ENCODE results near the gene IFNA16. TPM values are rescaled to one million over a fixed set of nuclear protein-coding genes. Genes with fewer than 3 reads are reported as not detected.
"Not testable (repeated sequence)": the region's sequence is repeated elsewhere in the genome, so short reads cannot be mapped to it uniquely, and the experiment has no call there.

Gene IFNA16
- total RNA-seq, 1 experiment from 2014 or later: not detected

GRCh38 chr9:21182810-21183736 lies 34.0 kb downstream of the IFNA16 start:
- H3K27me3 ChIP-seq (ENCODE audit: insufficient read depth, low read length); RAD21 ChIA-PET (ENCODE audit: low non-redundant PET in 1 of 2, low total read pairs in 2 of 2, uncharacterized antibody in 2 of 2, unreplicated experiment in 2 of 2); H3K9me2 ChIP-seq (ENCODE audit: insufficient read depth); H3K36me3 ChIP-seq (ENCODE audit: control insufficient read depth in 1 of 2, insufficient read depth in 2 of 2, low read length in 2 of 2); H3K9ac ChIP-seq (ENCODE audit: low read length); H3K79me2 ChIP-seq (ENCODE audit: insufficient read depth, low read length); H3K4me3 ChIP-seq (replicated peaks in 1 of 2; ENCODE audit: low read depth in 1 of 2, low read length in 2 of 2); intact Hi-C loops (cut with micrococcal nuclease); H3K27ac ChIP-seq (ENCODE audit: low read depth, low read length); BruUV-seq (replicated peaks); H4K20me1 ChIP-seq (ENCODE audit: insufficient read depth); H3K9me3 ChIP-seq (ENCODE audit: control insufficient read depth in 1 of 2, insufficient read depth in 1 of 2, low read depth in 1 of 2, low read length in 2 of 2); H3K4me1 ChIP-seq (ENCODE audit: control insufficient read depth in 1 of 2, insufficient read depth in 2 of 2, low read length in 2 of 2); H3K4me2 ChIP-seq (ENCODE audit: low read length): not testable (repeated sequence)
- TF ChIP-seq CTCF (IDR thresholded peaks at IDR 0.05 in 2 of 3, conservative IDR thresholded peaks at IDR 0.05 in 1 of 3; ENCODE audit: borderline replicate concordance in 1 of 3, insufficient read depth in 1 of 3, low read depth in 2 of 3, low read length in 2 of 3): peak; percentile 23 to 64 (median 62); a peak in 5 of 6 replicates
- TF ChIP-seq RAD21 (IDR thresholded peaks at IDR 0.05; ENCODE audit: low read depth): peak; percentile 52
- ChIA-PET CTCF (interaction anchor here (0.6 to 2.4 kb wide), 26 partner anchors 9 to 1285 kb away, joined by 3 to 13 read pairs (median 5); no protein-coding TSS in a partner anchor), POLR2A (interaction anchor here (1.0 kb wide), 1 partner anchor 9 kb away, joined by 3 read pairs; no protein-coding TSS in a partner anchor)
- peak; percentile 98 for ATAC-seq
- peak; percentile 15 for DNase-seq (ENCODE audit: low read depth, low spot score)
- peak overlapping the region; percentile 60 for H2AFZ ChIP-seq (ENCODE audit: low read depth, low read length, poor library complexity, severe bottlenecking)

DNA sequence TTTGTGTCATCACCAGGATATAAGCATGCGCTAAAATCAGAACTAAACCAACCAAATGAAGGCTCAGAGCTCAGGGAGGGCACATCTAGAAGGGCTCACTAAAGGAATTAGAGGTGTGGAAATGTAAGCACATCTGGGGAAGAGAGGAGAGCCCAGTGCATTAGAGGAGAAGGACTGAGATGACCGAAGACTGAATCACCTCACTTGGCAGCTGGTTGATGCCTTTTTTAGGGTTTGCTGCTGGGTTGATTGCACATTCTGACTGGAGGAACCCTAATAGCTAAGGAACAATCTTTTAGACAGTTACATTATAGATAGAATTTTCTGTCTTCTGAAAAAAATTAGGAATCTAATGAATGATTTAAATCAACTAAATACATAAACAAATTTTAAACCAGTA lies 42.4 kb downstream of the IFNA16 start:
- Histone ChIP-seq H3K27ac (ENCODE audit: low read depth, low read length) (no peak overlapping the region), H3K4me3 (replicated peaks in 1 of 2; ENCODE audit: low read depth in 1 of 2, low read length in 2 of 2) (no peak overlapping the region), H3K9me2 (ENCODE audit: insufficient read depth) (no peaks in the 10 kb centered on the region), H3K4me2 (ENCODE audit: low read length) (no peak overlapping the region), H4K20me1 (ENCODE audit: insufficient read depth) (no peaks in the 10 kb centered on the region), H3K36me3 (ENCODE audit: control insufficient read depth in 1 of 2, insufficient read depth in 2 of 2, low read length in 2 of 2) (no peaks in the 10 kb centered on the region), H3K9ac (ENCODE audit: low read length) (no peak overlapping the region), H2AFZ (ENCODE audit: low read depth, low read length, poor library complexity, severe bottlenecking) (no peak overlapping the region), H3K27me3 (ENCODE audit: insufficient read depth, low read length) (no peaks in the 10 kb centered on the region), H3K9me3 (ENCODE audit: control insufficient read depth in 1 of 2, insufficient read depth in 1 of 2, low read depth in 1 of 2, low read length in 2 of 2) (no peaks in the 10 kb centered on the region), H3K79me2 (ENCODE audit: insufficient read depth, low read length) (no peaks in the 10 kb centered on the region), H3K4me1 (ENCODE audit: control insufficient read depth in 1 of 2, insufficient read depth in 2 of 2, low read length in 2 of 2) (no peaks in the 10 kb centered on the region)
- RAD21 ChIA-PET (ENCODE audit: low non-redundant PET in 1 of 2, low total read pairs in 2 of 2, uncharacterized antibody in 2 of 2, unreplicated experiment in 2 of 2): no interaction called here
- no TSS peak for BruUV-seq (replicated peaks)
- POLR2A ChIA-PET: no interaction called here
- DNase-seq (ENCODE audit: low read depth, low spot score) (no peak), ATAC-seq (no peak)
- CTCF ChIA-PET: interaction anchor here (2.0 kb wide), 1 partner anchor 8 kb away, joined by 8 read pairs; no protein-coding TSS in a partner anchor
- intact Hi-C loops (cut with micrococcal nuclease): no loop called here
- TF ChIP-seq ZBTB33 (IDR thresholded peaks at IDR 0.05; ENCODE audit: extremely low read depth, insufficient replicate concordance, low read length) (no peak), TCF7L2 (IDR thresholded peaks at IDR 0.05; ENCODE audit: borderline replicate concordance, extremely low read depth, insufficient read depth, insufficient read length) (no peak), ZFX (IDR thresholded peaks at IDR 0.05) (no peak), ZNF274 (IDR thresholded peaks at IDR 0.05; ENCODE audit: low read depth, low read length) (no peak), EZH2phosphoT487 (IDR thresholded peaks at IDR 0.05; ENCODE audit: borderline replicate concordance) (no peak), EGR1 (IDR thresholded peaks at IDR 0.05; ENCODE audit: low read depth) (no peak), POLR2A (IDR thresholded peaks at IDR 0.05; ENCODE audit: borderline replicate concordance, extremely low read depth, insufficient read depth, insufficient read length) (no peak), MAX (IDR thresholded peaks at IDR 0.05) (no peak), SRF (IDR thresholded peaks at IDR 0.05; ENCODE audit: low read depth) (no peak), RAD21 (IDR thresholded peaks at IDR 0.05; ENCODE audit: low read depth) (no peak), ELF1 (IDR thresholded peaks at IDR 0.05; ENCODE audit: borderline replicate concordance, low read depth) (no peak), JUND (IDR thresholded peaks at IDR 0.05) (no peak)
- TF ChIP-seq, protein P1, sequence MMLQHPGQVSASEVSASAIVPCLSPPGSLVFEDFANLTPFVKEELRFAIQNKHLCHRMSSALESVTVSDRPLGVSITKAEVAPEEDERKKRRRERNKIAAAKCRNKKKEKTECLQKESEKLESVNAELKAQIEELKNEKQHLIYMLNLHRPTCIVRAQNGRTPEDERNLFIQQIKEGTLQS (IDR thresholded peaks at IDR 0.05): no peak
